OCI-LY3 (cell line): Measurements from ENCODE around the gene FSIP2.

Experiments
- H2AFZ ChIP-seq: fragments of 200-600, 300-600 bp; shearing (Covaris generic); 2 replicates; pipeline ENCODE4 v1.6.0; 2014; ENCODE audit warnings: antibody characterized with exemption, low read depth, low read length
- H3K27ac ChIP-seq: fragments of 200-600, 300-600 bp; sonication (generic); 2 replicates; pipeline ENCODE4 v1.5.1; 2014; ENCODE audit warnings: mild to moderate bottlenecking, low read length, moderate library complexity, mixed read lengths
- H3K27me3 ChIP-seq: fragments of 200-600, 300-600 bp; sonication (generic); 2 replicates; pipeline ENCODE4 v1.6.1; 2014; ENCODE audit warnings: low read depth, low read length, mixed read lengths
- H3K36me3 ChIP-seq: fragments of 200-600, 300-600 bp; sonication (generic); replicated peaks from 2 replicates; pipeline ENCODE3; 2014; ENCODE audit warnings: low read depth, low read length, mixed read lengths
- H3K4me1 ChIP-seq: fragments of 300-600, 200-600 bp; sonication (generic); 2 replicates; pipeline ENCODE4 v1.6.1; 2014; ENCODE audit warnings: low read length, mixed read lengths
- H3K4me2 ChIP-seq: fragments of 200-600, 300-600 bp; sonication (generic); 2 replicates; pipeline ENCODE4 v1.6.1; 2014; ENCODE audit warnings: low read length, mixed read lengths
- H3K4me3 ChIP-seq: fragments of 300-600, 200-600 bp; sonication (generic); 2 replicates; pipeline ENCODE4 v1.5.1; 2014; ENCODE audit warnings: antibody characterized with exemption, mild to moderate bottlenecking, low read length, moderate library complexity
- H3K79me2 ChIP-seq: fragments of 300-600, 200-600 bp; shearing (Covaris generic); 2 replicates; pipeline ENCODE4 v1.6.1; 2014; ENCODE audit warnings: mild to moderate bottlenecking, low read length, mixed read lengths
- H3K9ac ChIP-seq: fragments of 300-600, 200-600 bp; shearing (Covaris generic); 2 replicates; pipeline ENCODE4 v1.6.0; 2014; ENCODE audit warnings: mild to moderate bottlenecking, low read length, moderate library complexity
- H3K9me3 ChIP-seq: fragments of 200-600, 300-600 bp; shearing (Covaris generic); 2 replicates; pipeline ENCODE4 v1.6.1; 2014; ENCODE audit warnings: low read length, mixed read lengths; ENCODE audit not compliant: insufficient read depth
- H4K20me1 ChIP-seq: fragments of 200-600, 300-600 bp; sonication (generic); 2 replicates; pipeline ENCODE4 v1.6.1; 2016; ENCODE audit warnings: low read length, mixed read lengths; ENCODE audit not compliant: insufficient read depth
- EZH2phosphoT487 ChIP-seq: fragments of 200-600 bp; shearing (Covaris generic); IDR thresholded peaks from 2 replicates; pipeline ENCODE4 v1.6.1; 2018; ENCODE audit warnings: antibody characterized with exemption, mixed run types, low read depth
- TF ChIP-seq, protein P1 (sequence below): fragments of 200-600, 300-600 bp; sonication (generic); IDR thresholded peaks from 2 replicates; pipeline ENCODE4 v1.5.1; 2014; ENCODE audit warnings: antibody characterized with exemption, low read length, low read depth

Gene FSIP2

DNA sequence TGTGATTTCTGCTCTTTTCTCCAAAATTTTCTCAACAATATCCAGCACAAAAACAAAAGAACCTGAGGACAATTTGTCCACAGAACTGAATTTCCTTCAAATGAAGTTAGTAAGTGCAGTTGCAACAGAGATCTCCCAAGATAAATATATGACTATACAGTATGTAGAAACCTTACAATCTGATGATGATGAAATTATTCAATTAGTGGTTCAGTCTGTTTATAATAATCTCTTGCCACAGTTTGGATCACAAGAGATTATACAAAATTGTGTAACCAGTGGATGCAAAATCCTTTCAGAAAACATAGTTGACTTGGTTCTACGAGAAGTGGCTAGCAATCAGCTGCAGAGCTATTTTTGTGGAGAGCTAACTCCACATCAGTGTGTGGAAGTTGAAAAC lies 68.7 kb downstream of the FSIP2 start:
- Histone ChIP-seq H3K4me2 (no peak overlapping the region), H3K27ac (no peak overlapping the region), H3K36me3 (no peaks in the 10 kb centered on the region), H3K4me3 (no peak overlapping the region), H3K9me3 (no peaks in the 10 kb centered on the region), H3K27me3 (no peaks in the 10 kb centered on the region), H3K4me1 (no peaks in the 10 kb centered on the region), H3K9ac (no peak overlapping the region), H2AFZ (no peak overlapping the region), H4K20me1 (no peaks in the 10 kb centered on the region), H3K79me2 (no peaks in the 10 kb centered on the region)
- TF ChIP-seq, protein P1, sequence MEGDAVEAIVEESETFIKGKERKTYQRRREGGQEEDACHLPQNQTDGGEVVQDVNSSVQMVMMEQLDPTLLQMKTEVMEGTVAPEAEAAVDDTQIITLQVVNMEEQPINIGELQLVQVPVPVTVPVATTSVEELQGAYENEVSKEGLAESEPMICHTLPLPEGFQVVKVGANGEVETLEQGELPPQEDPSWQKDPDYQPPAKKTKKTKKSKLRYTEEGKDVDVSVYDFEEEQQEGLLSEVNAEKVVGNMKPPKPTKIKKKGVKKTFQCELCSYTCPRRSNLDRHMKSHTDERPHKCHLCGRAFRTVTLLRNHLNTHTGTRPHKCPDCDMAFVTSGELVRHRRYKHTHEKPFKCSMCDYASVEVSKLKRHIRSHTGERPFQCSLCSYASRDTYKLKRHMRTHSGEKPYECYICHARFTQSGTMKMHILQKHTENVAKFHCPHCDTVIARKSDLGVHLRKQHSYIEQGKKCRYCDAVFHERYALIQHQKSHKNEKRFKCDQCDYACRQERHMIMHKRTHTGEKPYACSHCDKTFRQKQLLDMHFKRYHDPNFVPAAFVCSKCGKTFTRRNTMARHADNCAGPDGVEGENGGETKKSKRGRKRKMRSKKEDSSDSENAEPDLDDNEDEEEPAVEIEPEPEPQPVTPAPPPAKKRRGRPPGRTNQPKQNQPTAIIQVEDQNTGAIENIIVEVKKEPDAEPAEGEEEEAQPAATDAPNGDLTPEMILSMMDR = no peak
- TF ChIP-seq EZH2phosphoT487 = no peak

DNA sequence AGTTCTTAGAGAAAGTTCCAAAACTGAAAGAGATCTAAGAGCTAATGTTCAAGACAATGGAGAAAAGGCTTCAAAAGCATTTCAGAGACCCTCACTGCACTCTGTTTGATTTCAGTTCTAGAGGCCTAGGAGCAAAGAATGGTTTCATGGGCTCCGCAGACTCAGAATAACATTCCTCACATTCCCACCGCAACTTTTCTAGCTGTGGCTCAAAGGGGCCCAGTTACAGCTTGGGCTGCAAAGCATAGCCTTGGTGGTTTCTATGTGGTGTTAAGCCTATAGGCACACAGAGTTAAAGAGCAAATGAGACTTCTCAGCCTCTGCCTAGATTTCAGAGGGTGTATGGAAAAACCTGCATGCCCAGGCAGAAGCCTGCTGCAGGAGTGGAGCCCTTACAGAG lies 73.0 kb downstream of the FSIP2 start:
- no peak overlapping the region for H3K27ac ChIP-seq
- H3K9me3 ChIP-seq = no peaks in the 10 kb centered on the region
- TF ChIP-seq EZH2phosphoT487 = no peak
- TF ChIP-seq, protein P1 = no peak
- no peak overlapping the region for H2AFZ ChIP-seq
- H4K20me1 ChIP-seq = no peaks in the 10 kb centered on the region
- H3K4me1 ChIP-seq = no peaks in the 10 kb centered on the region
- H3K27me3 ChIP-seq = no peaks in the 10 kb centered on the region
- H3K4me3 ChIP-seq = no peak overlapping the region
- no peaks in the 10 kb centered on the region for H3K36me3 ChIP-seq
- no peak overlapping the region for H3K9ac ChIP-seq
- H3K79me2 ChIP-seq = no peaks in the 10 kb centered on the region
- no peak overlapping the region for H3K4me2 ChIP-seq

DNA sequence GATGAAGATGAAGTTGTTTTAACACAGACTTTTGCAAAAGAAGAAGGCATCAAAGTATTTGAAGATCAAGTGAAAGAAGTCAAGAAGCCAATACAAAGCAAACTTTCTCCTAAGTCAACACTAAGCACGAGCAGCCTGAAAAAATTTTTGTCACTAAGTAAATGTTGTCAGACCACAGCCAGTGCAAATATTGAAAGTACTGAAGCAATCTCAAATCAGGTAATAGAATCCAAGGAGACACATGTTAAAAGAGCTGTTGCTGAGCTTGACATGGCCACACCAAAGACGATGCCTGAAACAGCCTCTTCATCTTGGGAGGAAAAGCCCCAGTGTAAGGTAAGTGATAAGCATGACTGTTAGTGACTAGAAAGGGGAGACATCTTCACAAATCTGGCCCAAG lies 75.1 kb downstream of the FSIP2 start:
- H2AFZ ChIP-seq = no peak overlapping the region
- no peaks in the 10 kb centered on the region for H3K27me3 ChIP-seq
- H3K79me2 ChIP-seq = no peaks in the 10 kb centered on the region
- no peak overlapping the region for H3K4me2 ChIP-seq
- 0 out of 2 replicates have a peak, but pooled peaks cover 2% of the 10 kb centered on the region for H3K9me3 ChIP-seq
- no peak overlapping the region for H3K27ac ChIP-seq
- no peak overlapping the region for H3K4me3 ChIP-seq
- H3K4me1 ChIP-seq = no peaks in the 10 kb centered on the region
- TF ChIP-seq, protein P1 = no peak
- no peak for TF ChIP-seq EZH2phosphoT487
- H3K9ac ChIP-seq = no peak overlapping the region
- H4K20me1 ChIP-seq = no peaks in the 10 kb centered on the region
- no peaks in the 10 kb centered on the region for H3K36me3 ChIP-seq

DNA sequence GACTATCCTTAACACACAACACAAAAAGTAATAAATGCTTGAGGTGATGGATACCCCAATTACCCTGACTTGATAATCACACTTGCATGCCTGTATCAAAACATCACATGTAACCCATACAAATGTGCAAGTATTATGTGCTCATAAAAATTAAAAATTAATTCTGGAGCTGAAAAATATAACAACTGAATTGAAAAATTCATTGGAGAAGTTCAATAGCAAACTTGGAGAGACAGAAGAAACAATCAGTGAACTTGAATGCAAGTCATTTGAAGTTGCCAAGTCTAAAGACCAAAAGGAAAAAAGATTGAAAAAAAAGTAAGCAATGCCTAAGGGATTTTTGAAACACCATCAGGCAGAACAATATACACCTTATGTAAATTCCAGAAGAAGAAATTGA lies 79.4 kb downstream of the FSIP2 start:
- Histone ChIP-seq H4K20me1 (no peaks in the 10 kb centered on the region), H3K4me2 (no peak overlapping the region), H3K79me2 (no peaks in the 10 kb centered on the region), H3K4me1 (no peaks in the 10 kb centered on the region), H3K9ac (no peak overlapping the region), H3K27me3 (no peaks in the 10 kb centered on the region), H3K4me3 (no peak overlapping the region), H3K27ac (no peak overlapping the region), H2AFZ (no peak overlapping the region), H3K36me3 (no peaks in the 10 kb centered on the region), H3K9me3 (0 out of 2 replicates have a peak, but pooled peaks cover 2% of the 10 kb centered on the region)
- TF ChIP-seq, protein P1 = no peak
- TF ChIP-seq EZH2phosphoT487 = no peak
